Measurements from ENCODE around the gene FBXW9.
"Not testable (repeated sequence)": the region's sequence is repeated elsewhere in the genome, so short reads cannot be mapped to it uniquely, and the experiment has no call there.

FBXW9 gene

DNA sequence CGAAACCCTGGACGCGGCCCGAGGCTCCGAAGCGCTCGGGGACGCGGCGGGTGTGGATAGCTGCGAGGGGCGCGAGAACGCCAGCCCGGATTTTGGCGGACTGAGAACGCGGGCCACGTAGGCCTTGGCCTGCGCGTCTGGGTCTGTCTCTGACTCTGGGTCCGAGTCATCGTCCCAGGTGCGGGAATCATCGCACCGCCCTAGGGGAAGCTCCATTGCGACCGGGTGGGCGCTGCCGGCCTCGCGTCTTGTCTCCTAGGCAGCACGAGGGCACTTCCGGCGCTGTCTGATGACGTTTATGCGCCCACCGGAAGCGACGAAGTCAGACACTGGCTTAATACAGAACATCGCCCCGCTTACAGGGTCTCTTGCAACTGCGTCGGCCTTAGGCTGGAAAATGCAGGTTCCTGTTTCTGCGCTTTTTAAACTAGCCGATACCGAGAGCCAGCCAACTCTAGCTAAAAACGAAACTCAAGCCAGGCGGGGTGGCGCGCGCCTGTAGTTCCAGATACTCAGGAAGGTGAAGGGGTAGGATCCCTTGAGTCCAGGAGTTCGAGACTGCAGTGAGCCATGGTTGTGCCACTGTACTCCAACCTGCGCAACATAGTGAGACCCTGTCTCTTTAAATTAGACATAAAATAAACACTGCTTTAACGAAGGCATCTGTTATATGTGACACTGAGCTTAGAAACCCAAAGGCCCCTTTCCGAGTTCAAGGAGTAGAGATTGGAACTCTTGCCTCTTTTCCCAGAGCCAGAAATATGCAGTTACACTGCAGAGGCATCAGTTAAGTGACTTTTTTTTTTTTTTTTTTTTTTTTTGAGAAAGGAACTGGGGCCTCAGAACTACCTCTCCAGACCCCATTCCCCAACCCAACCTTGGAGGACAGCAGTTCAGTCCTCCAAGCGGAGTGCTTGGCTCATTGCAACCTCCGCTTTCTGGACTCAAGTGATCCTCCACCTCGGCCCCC lies at the start of gene FBXW9:
FBXW9 (minus strand) TSS at position 266 of the 970 bp plus-strand sequence; CDS start at position 216, 50 bp downstream.
- DNase-seq: peak; percentile 95

DNA sequence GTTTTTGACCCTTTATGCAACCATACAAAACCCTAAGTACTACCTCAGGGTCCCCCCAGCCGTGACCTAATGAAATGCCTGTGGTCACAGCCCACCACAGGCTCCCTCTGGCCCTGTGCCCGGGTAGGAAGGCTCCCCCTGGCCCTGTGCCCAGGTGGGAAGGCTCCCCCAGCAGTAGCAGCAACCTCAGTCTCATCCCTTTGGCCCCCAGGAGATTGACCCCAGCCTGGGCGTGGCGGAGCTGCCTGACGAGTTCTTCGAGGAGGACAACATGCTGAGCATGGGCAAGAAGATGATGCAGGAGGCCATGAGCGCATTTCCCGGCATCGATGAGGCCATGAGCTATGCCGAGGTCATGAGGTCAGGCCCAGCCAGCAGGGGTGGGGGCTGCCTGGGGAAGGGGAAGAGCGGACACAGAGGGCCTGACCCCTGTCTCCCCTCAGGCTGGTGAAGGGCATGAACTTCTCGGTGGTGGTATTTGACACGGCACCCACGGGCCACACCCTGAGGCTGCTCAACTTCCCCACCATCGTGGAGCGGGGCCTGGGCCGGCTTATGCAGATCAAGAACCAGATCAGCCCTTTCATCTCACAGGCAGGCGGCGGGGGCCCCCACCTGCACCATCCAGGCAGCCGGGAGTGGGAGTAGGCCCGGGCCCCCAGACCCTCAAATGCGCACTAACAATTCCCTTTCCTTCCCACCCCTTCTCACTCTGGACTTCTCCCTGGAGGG lies 48.9 kb upstream of the FBXW9 start:
- DNase-seq: no peak

DNA sequence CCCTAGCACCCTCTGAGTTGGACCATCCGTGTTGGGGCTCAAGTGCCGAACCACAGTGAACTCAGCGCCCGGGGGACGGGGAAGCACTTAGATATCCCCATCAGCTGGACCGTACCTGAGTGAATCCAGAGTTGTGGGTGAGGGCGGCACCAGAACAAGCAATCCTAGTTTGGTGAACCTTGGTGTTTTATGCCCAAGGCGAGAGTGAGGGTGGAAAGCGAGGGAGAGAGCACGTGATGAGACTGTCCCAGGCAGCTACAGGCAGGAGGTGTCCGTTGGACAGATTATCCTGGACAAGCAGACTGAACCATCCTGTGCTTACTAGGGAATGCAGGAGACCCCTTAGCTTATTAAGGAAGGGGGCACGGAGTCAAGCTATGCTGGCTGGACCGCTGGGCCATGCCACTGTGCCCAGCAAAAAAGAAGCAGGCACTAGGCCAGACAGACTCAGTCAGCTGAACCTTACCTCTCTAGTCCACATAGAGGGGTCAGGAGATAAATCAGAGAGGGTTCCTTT lies 41.5 kb upstream of the FBXW9 start:
- no peak for DNase-seq

DNA sequence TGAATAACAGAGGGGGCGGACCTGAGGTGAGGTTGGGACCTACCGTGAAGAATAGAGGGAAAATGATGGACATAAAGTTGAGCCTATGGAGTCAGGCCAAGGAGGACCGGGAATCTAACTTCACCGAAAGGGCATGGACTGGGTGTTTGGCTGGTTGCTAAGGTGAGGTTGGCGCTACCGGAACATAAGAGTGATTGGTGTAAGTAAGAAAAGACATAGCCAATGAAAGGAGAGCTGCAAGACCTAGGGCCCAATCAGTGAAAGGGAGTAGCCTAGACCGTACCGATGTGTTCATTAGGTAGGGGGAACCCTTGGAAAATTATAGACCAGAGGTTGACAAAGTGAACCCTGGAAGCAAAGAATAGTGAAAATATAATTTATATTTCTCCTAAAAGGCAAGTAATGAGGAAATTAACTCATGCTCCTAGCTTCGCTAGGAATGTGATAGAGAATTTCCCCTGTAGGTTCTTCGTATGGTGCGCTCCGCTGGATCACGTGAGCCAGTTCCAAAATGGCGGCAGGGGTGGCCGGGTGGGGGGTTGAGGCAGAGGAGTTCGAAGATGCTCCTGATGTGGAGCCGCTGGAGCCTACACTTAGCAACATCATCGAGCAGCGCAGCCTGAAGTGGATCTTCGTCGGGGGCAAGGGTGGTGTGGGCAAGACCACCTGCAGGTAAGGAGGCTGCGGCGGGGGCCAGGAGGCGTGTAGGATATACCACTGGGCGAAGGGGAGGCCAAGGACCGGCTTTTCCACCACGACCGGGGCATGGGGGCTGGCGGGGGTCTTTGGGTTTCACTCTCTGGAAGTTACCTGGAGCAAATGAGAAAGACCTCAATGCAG lies 40.8 kb upstream of the FBXW9 start, which contains the start of gene GET3:
GET3 (plus strand) TSS at position 503 of the 840 bp plus-strand sequence; CDS start at position 512, 9 bp downstream.
- peak; percentile 83 for DNase-seq

DNA sequence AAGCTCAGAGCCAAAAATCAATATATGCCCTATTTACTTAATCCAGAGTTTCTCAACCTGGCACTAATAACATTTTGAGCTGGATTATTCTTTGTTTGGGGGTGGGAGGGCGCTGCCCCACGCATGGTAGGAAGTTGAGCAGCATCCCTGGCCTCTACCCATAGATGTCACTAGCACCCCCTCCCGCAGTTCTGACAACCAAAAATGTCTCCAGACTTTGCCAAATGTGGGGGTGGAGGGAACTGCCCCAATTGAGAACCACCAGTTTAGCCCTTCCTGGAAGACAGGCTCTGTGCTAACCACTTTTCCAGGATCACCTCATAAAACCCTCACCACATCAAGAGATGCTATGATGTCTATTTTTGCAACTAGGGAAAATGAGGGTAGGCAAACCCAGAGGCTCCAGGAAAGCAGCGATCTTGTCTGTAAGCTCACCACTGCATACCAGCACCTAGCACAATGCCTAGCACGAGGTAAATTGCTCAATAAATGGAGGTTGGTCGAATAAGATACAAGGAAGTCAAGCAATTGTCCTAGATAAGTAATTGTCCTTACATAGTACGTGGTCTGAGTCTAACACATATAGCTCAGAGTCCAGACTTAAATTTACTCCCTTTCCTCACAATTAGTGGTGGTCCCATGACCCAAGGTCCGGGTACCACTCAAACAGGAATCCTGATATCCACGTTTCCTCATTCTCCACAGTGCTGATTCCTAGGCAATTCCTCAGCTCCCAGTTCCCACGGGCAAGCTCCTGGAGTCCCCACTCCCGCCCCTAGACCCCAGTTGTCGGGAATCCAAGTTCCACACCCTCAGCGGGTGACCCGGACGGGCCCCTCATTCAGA lies 37.2 kb upstream of the FBXW9 start:
- DNase-seq: peak; percentile 13

DNA sequence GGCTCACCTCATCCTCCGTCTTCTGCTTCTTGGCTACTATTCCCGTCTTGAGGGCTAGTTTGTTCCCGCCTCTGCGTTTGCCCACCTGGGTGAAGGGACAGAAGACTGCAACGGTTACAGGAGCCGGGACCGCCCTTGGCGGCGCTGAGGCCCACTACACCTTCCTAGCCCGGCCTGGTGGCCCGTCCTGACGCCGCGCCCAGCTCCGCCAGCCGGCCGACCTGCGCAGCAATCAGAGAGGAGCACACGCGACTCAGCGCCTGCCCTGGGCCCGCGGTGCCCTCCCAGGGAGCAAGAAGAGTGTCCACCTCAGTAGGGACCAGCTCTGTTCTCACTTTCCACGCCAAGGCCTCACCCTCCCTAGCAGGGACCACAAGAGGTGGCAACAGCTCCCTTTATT lies 34.9 kb upstream of the FBXW9 start:
- no peak for DNase-seq

DNA sequence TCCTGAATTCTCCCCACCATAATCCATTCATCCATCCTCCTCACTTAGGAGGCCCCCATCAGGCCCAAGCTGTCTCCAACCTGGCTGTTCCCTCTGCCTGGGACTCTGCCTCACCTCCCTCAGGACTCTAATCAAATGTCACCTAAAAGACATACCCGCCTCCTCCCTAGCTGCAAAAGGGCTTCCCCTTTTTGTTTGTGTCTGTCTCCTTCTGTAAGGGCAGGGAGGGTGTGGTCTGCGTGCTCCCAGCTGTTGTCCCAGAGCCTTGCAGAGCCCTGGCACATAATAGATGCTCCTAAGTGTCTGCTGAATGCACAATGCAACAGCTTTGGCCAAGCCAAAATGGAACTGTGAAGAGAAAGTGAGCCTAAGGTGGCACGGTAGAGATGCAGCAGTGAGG lies 33.6 kb upstream of the FBXW9 start:
- no peak for DNase-seq

DNA sequence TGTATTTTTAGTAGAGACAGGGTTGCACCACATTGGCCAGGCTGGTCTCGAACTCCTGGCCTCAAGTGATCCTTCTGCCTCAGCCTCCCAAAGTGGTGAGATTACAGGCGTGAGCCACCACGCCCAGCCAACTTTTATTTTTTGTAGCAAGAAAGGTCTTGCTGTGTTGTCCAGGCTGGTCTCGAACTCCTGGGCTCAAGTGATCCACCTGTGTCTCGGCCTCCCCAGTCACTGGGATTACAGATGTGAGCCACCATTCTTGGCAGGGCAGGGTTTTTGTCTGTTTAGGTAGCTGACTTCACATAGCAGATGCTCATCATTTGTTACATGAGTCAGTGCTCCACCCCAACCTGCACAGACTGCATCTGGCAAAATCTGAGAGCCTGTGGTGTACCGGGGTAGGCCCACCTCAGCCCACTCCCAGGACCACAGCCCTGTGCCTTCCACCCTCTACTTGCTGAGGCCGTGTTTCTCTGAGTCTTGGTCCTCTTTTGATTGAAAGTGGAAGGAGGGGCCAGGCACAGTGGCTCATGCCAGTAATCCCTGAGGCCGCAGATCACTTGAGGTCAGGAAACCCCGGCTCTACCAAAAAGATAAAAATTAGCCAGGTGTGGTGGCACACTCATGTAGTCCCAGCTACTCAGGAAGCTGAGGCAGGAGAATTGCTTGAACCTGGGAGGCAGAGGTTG lies 31.5 kb upstream of the FBXW9 start:
- no peak for DNase-seq

DNA sequence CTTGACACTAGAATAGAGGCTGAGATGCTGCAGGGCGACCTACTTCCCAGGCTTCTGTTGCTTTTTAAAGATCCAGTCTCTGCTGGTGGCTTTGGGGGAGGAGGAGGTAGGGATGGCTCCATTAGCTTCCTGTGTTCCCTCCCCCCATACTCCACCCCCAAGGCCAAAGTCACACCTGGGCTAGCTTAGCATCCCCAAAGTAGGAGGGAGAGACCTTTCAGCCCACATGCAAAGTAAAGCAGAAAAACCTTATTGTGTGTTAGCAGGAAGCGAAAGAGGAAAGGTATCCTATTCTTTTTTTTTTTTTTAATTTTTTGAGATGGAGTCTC lies 30.5 kb upstream of the FBXW9 start:
- DNase-seq: no peak

DNA sequence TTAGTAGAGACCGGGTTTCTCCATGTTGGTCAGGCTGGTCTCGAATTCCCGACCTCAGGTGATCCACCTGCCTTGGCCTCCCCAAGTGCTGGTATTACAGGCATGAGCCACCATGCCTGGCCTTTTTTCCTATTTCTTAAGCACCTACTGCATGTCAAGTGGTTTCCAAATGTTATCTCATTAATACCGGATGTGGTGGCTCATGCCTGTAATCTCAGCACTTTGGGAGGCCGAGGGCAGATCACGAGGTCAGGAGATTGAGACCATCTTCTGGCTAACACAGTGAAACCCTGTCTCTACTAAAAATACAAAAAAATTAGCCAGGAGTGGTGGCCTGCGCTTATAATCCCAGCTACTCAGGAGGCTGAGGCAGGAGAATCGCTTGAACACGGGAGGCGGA lies 29.2 kb upstream of the FBXW9 start:
- DNase-seq: not testable (repeated sequence)

DNA sequence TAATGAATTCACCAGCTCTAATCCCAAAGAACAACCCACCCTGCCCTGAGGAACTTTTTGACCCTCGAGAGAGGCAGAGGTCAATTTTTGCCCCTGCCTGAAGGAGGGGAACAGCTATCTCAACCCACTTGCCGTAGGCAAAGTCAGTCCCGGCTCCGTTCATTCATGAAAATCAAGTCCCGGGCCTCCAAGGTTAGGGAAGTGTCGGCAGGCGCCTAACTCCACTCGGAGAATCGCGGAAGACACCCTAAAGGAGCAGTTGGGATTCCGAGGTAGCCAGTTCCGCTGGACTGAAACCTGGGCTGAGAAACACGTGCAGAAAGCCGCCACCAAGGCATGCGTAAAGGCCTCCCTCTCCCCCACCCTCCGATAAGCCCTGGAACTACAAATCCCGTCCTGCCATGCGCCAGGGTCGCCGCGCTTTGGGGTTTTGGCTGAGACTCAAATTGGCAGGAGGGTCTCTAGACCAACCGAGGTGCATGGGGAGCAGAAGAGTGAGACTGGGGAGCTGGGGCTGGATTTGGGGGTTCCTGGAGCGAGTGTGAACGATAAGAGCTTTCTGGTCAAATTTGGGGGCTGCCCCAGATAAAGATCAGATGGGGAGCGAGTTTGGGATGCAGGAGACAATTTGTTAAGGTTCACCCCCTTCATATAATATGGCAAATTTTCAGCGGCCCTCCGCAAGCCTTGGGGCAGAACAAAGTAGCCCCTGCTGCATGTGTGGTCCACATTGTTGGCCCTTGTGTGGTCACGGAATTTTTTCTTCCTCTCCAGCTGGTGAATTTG lies 27.4 kb upstream of the FBXW9 start, which contains the start of gene TNPO2:
TNPO2 (minus strand) TSS at position 292 of the 786 bp plus-strand sequence. CDS start 2,955 bp downstream, outside the sequence.
- DNase-seq: peak; percentile 57

DNA sequence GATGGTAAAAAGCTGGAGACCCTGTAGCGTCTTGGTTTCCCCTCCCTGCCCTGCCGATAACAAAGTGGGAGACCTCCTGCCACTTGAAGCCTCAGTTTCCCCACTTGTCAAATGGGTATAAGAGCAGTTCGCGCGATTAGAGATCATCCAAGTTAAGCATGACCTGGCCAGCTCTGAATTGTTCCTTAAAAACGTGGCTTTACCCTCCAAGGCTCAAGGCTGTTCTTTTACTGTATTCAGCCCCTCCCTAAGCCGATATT lies 26.9 kb upstream of the FBXW9 start:
- no peak for DNase-seq

DNA sequence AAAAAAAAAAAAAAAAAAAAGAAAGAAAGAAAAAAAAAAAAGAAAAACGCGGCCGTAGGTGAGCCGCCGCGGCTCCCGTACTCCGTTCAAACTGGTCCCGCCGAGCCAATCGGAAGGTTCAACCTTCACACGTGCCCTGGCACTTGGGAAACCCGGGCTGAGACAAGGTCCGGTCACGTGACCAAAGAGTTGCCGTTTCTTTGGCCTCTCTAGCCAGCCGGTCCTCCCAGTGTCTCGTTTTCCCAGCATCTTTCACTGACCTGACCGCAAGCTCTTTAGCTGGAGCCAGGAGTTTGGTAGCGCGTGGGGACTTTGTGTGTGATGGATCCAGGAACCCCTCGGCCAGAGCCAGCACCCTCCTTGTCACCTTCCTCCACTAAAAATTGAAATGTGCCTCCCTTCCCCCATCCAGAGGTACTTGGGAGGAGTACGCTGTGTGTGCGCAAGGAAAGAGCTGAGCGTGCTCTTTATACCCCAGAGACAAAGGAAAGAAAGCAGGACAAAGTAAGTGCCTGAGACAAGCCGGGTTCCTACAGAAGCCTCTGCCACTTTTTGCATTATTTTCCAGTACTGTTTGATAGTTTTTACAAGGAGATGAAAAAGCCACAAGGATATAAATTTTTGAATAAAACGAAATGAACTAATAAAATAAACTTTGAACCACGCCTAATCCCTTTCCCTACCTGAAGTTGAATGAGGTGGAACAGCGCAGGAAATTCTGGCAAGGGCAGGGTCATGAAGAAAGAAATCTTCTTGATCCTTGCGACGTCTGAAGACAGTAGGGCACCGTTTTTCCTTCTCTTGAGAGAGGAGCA lies 26.3 kb upstream of the FBXW9 start:
- peak; percentile 97 for DNase-seq

DNA sequence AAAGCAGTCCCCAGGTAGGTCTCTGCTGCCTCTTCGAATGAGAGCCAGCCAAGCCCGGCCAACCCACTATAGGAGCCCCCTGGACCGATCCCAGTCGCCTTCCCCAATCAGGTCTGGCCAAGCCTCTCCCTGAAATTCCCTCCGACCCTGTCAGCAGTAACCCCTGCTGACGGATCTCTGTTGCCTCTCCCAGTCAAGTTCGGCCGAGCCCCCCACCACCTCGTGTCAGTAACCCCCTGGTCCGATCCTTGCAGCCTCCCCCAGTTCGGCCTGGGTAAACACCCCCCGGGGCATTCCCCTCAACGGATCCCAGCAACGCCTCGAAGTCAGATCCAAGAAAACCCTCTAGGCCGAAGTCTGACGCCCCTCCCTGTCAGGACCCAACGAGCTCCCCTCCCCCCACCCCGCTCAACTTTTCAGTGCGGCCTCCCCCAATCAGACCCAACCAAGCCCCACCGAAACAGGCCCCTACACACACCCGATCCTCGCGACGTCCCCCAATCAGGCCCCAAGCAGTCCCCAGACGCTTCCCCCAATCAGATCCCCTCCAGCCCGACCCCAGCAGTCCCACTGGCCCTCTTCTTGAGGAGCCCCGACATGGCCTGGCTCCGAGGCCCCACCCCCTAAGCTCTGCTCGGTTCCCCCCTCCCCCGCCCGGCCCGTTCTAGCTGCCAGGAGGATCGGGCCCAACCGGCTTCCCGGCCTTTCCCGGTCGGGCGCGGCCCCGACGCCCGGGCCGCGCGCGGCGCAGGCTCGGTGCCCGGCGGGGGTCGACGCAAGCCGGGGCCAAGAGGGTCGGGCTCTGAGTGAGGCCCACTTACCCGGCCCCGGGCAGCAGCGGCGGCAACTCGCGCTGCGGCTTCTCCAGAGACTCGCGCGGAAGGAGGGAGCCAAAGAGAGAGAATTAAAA lies 25.5 kb upstream of the FBXW9 start:
- peak; percentile 64 for DNase-seq

DNA sequence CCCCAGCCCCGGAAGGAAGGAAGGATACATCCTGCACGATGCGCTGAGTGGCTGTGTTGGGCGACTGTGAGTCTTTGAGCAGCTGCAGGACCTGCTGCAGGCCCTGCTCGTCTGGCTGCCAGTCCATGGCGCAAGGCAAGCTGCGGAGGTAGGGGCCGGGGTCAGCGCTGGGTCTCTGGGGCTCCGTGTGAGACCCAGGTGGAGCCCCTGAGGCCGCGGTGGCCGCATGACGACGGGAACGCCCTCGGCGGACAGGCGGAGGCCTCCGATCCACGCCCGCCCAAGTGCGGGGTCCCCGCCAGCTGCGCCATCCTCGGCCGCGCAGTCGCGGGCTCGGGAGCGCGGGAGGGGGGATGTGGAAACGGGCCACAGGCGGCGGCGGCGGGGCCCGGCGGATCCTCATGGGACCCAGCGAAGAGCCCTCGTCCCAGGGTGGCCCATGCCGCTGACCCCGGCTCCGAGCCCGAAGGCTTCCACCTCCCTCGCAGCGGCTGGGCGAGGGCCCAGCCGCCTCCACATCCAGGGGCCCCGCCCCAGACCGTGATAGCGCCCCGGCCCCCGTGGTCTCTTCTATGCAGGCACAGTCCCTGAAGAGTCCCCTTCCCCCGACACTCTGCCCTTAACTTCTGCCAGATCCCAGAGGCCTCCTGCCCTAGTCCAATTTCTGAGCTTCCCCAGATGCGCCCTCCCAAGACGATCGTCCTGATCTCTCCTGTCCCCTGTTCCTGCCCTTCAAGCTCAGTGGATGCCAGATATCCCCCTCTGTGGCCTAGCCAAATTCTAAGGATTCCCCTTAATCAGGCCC lies 24.6 kb upstream of the FBXW9 start:
- no peak for DNase-seq

DNA sequence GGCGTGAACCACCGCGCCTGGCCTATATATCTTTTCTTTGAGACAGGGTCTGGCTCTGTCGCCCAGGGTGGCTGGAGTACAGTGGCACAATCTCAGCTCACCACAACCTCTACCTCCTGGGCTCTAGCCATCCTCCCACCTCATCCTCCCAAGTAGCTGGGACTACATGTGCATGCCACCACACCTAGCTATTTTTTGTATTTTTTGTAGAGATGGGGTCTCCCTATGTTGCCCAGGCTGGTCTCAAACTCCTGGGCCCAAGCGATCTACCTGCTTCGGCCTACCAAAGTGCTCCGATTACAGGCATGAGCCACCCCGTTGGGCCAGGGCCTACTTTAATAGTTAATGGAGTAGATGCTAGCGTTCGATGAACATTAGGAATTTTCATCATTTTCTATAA lies 23.9 kb upstream of the FBXW9 start:
- no peak for DNase-seq

DNA sequence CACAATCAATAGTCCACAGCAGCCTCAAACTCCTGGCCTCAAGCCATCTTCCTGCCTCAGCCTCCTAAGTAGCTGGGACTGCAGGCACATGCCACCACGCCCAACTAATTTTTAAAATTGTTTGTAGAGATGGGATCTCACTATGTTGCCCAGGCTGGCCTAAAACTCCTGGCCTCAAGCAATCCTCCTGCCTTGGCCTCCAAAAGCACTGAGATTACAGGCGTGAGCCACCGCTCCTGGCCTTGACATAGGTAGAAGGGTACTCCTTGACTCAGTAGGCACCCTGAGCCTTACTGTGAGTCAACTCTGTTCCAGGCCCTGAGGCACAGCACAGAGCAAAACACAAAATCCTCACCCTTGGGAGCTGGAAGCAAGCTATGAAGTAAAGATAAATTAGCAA lies 19.5 kb upstream of the FBXW9 start:
- DNase-seq: no peak

DNA sequence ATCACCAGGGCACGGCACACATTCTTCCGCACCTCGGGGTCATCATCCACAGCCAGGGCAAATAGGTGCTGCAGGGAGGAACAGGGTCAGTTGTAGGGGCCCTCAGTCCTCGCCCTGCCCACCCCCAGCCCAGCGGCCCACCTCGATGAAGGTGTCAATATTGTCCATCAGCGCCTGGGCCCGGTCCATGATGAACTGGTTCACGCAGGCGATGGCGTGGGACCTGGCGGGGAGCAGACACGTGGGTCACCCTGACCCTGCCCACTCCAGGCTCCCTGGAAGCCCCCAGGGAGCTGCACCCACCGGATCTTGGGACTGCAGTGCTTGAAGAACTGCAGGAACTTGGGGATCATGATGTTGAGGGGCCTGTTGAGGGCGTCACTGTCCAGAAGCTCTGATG lies 18.7 kb upstream of the FBXW9 start:
- DNase-seq: no peak

Data from CD4-positive, alpha-beta T cell treated with Interferon gamma for 1 hour (primary cell).